Type B pancreatic cell (in vitro differentiated cells): ENCODE results near the gene WDR37. TPM values are rescaled to one million over a fixed set of nuclear protein-coding genes. Genes with fewer than 3 reads are reported as not detected.

Experiments
- DNase-seq: peaks from one replicate; pipeline ENCODE4 v3.0.0; 2021; ENCODE audit warnings: mixed read lengths; ENCODE audit not compliant: unreplicated experiment; ENCODE audit errors: extremely low spot score
- H3K27ac Mint-ChIP-seq: 2 replicates; pipeline ENCODE4 v1.8.0; 2021; ENCODE audit warnings: mild to moderate bottlenecking, mixed read lengths
- H3K27me3 Mint-ChIP-seq: 2 replicates; pipeline ENCODE4 v1.8.0; 2021; ENCODE audit warnings: mixed read lengths
- H3K36me3 Mint-ChIP-seq: 2 replicates; pipeline ENCODE4 v1.8.0; 2021; ENCODE audit warnings: mixed read lengths
- H3K4me1 Mint-ChIP-seq: one replicate; pipeline ENCODE4 v1.8.0; 2021; ENCODE audit warnings: mixed read lengths; ENCODE audit not compliant: unreplicated experiment
- H3K4me3 Mint-ChIP-seq: 2 replicates; pipeline ENCODE4 v1.8.0; 2021; ENCODE audit warnings: mild to moderate bottlenecking, mixed read lengths
- H3K9me3 Mint-ChIP-seq: 2 replicates; pipeline ENCODE4 v1.8.0; 2021; ENCODE audit warnings: mixed read lengths
- total RNA-seq: library from RNA; stranded (reverse); gene quantifications from 2 replicates; pipeline ENCODE4 v1.2.1, GENCODE V29; 2021; ENCODE audit warnings: low replicate concordance
- TF ChIP-seq, protein P1 (sequence below): fragments of 200-600 bp; sonication (generic); conservative IDR thresholded peaks from 2 replicates; pipeline ENCODE4 v1.5.0; 2021; ENCODE audit warnings: antibody characterized with exemption, mild to moderate bottlenecking

The WDR37 gene
- total RNA-seq, 1 donor from 2014 or later, result 16.2 TPM

DNA sequence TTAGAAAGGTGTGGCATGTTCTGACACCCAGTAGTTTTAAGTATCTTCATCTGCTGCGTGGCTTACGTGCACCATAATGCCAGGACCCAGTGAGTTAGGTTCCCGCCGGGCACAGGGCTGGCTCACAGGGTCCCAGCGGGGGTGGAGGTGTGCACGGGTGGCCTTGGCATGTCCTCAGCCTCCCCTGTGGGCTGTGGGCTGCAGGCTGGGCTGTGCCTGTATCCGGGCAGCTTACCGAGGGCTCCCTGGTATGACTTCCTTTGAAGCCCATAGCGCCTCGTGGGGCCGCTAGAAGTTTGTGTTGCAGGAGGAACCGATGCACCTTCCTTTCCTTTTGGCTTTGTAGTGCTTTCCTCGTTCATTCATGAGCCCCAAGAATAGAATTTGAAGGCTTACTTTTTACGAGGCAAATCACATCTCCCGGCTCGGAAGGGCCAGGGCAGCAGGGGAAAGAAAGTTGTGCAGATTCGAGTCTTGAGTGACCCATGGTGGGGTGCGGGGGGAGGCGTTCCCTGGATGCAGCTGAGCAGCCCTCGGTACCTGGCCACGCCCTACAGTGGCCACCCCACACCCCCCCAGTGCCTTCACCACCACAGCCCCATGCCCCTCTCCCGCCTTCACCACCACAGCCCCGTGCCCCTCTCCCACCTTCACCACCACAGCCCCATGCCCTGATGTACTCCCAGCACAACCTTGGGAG is 113.2 kb downstream of the WDR37 start:
- no peak for DNase-seq
- no peak overlapping the region for H3K4me3 Mint-ChIP-seq
- TF ChIP-seq, protein P1, sequence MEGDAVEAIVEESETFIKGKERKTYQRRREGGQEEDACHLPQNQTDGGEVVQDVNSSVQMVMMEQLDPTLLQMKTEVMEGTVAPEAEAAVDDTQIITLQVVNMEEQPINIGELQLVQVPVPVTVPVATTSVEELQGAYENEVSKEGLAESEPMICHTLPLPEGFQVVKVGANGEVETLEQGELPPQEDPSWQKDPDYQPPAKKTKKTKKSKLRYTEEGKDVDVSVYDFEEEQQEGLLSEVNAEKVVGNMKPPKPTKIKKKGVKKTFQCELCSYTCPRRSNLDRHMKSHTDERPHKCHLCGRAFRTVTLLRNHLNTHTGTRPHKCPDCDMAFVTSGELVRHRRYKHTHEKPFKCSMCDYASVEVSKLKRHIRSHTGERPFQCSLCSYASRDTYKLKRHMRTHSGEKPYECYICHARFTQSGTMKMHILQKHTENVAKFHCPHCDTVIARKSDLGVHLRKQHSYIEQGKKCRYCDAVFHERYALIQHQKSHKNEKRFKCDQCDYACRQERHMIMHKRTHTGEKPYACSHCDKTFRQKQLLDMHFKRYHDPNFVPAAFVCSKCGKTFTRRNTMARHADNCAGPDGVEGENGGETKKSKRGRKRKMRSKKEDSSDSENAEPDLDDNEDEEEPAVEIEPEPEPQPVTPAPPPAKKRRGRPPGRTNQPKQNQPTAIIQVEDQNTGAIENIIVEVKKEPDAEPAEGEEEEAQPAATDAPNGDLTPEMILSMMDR, result no peak
- no peaks in the 10 kb centered on the region for H3K9me3 Mint-ChIP-seq
- H3K27ac Mint-ChIP-seq, result no peak overlapping the region
- no peaks in the 10 kb centered on the region for H3K36me3 Mint-ChIP-seq
- peaks cover 16% of the 10 kb centered on the region for H3K27me3 Mint-ChIP-seq
- H3K4me1 Mint-ChIP-seq, result no peaks in the 10 kb centered on the region

DNA sequence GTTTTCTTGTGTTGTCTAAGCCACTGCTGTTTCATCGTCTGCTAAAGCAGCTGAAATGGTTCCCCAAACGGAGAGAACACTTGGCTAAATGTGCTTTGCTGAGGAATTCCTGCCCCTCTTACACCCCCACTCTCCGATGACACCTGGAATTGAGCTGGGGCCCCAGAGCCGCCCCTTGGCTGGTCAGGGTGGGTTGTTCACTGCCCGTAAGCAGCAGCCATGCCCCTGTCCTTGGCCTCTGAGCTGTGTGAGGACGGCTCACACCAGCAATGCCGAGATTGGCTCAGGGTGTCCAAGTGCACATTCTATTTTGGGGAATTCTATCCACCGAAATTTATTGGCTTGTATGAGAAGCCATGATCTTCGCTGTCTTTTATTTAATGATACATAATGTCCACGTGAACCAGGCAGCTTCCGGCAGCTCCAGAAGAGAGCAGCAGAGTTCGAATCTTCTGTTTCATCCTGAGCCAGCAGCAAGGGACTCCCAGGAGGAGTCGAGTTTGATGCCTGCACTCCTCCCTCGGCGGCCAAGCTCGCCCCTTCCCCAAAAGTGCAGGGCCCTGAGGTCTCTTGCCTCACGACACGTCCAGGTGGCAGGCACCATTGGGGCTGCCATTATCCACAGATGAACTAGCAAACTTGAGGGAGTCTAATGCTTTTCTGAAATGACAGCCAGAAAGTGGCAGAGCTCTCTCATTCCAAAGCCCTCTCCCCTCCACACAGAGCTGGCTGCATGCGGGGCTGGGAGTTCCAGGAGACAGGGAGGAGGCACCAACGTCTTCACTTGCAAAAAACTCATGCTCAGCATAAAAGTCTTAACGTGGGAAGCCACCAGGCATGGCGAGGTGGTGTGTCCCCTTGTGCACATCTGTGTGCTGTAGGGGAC is 114.0 kb downstream of the WDR37 start:
- Mint-ChIP-seq H3K4me3 (no peak overlapping the region), H3K27me3 (peaks cover 16% of the 10 kb centered on the region), H3K4me1 (no peaks in the 10 kb centered on the region), H3K36me3 (no peaks in the 10 kb centered on the region), H3K27ac (no peak overlapping the region), H3K9me3 (no peaks in the 10 kb centered on the region)
- DNase-seq, result no peak
- TF ChIP-seq, protein P1, result no peak

DNA sequence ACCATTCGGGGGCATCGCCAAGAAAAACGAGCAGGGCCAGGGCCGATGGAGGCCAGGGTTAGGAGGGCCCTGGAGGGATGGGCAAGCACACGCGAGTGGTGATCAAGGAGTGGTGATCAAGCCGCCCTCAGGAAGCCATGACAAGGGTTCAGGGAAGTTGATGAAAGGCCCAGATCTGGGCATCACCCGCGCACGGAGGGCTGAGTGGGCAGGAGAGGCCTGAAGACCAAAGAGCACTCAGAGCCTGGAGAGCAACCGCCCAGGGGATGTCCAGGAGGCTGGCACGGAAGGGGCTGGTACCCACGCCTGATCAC is 114.6 kb downstream of the WDR37 start:
- no peaks in the 10 kb centered on the region for H3K9me3 Mint-ChIP-seq
- H3K4me3 Mint-ChIP-seq, result no peak overlapping the region

DNA sequence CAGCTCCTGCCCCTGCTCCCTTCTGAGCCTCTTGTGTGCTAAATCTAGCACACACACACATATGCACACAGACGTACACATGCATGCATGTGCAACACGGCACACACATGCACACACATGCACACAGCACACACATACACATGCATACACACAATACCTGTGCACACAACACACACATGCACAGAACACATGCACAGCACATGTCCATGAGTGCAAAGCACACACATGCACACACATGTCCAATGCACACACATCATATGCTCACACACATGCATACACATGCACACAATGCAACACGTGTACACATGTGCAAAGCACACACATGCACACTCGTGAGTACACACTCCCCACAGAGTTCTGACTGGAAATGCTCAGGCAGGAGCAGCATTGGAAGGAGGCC is 115.0 kb downstream of the WDR37 start:
- H3K4me3 Mint-ChIP-seq, result no peak overlapping the region
- no peak overlapping the region for H3K27ac Mint-ChIP-seq
- no peaks in the 10 kb centered on the region for H3K4me1 Mint-ChIP-seq
- H3K27me3 Mint-ChIP-seq, result peaks cover 11% of the 10 kb centered on the region
- DNase-seq, result no peak
- no peaks in the 10 kb centered on the region for H3K36me3 Mint-ChIP-seq
- H3K9me3 Mint-ChIP-seq, result no peaks in the 10 kb centered on the region
- TF ChIP-seq, protein P1, result no peak

More for the DNA sequence above, 114.6 kb downstream of the WDR37 start:
- Mint-ChIP-seq H3K36me3 (no peaks in the 10 kb centered on the region), H3K27ac (no peak overlapping the region), H3K27me3 (peaks cover 12% of the 10 kb centered on the region), H3K4me1 (no peaks in the 10 kb centered on the region)
- no peak for DNase-seq
- TF ChIP-seq, protein P1, result no peak

DNA sequence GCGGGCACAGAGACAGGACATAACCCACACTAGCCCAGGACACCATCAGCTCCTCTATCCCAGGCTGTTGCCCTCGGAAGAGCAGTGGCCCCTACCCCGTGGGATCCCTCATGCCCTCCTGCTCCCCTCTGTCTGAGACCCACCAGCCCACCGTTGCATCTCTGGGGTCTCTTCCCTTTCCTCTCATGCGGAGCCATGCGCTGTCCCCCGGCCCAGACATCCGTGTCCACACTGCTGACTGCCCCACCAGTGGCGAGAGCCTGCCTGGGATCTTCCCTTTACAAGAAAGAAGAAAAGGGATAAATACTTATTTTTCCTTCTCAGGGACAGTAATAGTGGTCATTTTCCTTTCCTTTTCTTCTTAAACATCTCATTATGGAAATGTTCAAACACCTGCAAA is 115.4 kb downstream of the WDR37 start:
- no peak overlapping the region for H3K4me3 Mint-ChIP-seq
- H3K27ac Mint-ChIP-seq, result peak overlapping the region; percentile 21
- H3K27me3 Mint-ChIP-seq, result peaks cover 11% of the 10 kb centered on the region
- DNase-seq, result no peak
- H3K36me3 Mint-ChIP-seq, result no peaks in the 10 kb centered on the region
- no peaks in the 10 kb centered on the region for H3K9me3 Mint-ChIP-seq
- H3K4me1 Mint-ChIP-seq, result no peaks in the 10 kb centered on the region
- TF ChIP-seq, protein P1, result no peak
